GM12878 (cell line): ENCODE data around the gene OVOL3. TPM values are rescaled to one million over a fixed set of nuclear protein-coding genes. Genes with fewer than 3 reads are reported as not detected.

ENCODE experiments used
- ATAC-seq: fragments of 200-7000 bp; cut with Tn5 transposase; 3 replicates; pipeline ENCODE4 v1.9.1; 2020; ENCODE audit warnings: mild to moderate bottlenecking, moderate library complexity
- Bru-seq: library from RNA; stranded (reverse); fragments of 400-500 nt; gene quantifications from one replicate; lab custom pipeline; 2021; lab: Mats Ljungman, UMichigan
- BruChase-seq, 2 experiments: library from RNA; stranded (reverse); fragments of 400-500 nt; gene quantifications; one replicate each; lab custom pipeline; 2021; lab: Mats Ljungman, UMichigan
- BruUV-seq: library from RNA; stranded (reverse); fragments of 400-500 nt; replicated peaks from 2 replicates; lab custom pipeline; 2021; lab: Mats Ljungman, UMichigan
- CTCF ChIA-PET: fragments of 300-600 bp; sonication (Branson Sonifier 250); formaldehyde crosslinking; extraction: SDS; loops from one replicate; lab custom pipeline; 2021; ENCODE audit warnings: inconsistent platforms; lab: Yijun Ruan, JAX
- POLR2A ChIA-PET: fragments of 350-600 bp; formaldehyde crosslinking; extraction: SDS; loops from one replicate; lab custom pipeline; 2021; ENCODE audit warnings: inconsistent platforms; lab: Charles Lee
- RAD21 ChIA-PET: fragments of 300-600 bp; sonication (Branson Sonifier 250); formaldehyde crosslinking; loops from one replicate; lab custom pipeline; 2023; ENCODE audit warnings: antibody characterized with exemption; ENCODE audit not compliant: unreplicated experiment; lab: Charles Lee
- SMC1A ChIA-PET: fragments of 300-600 bp; sonication (Branson Sonifier 250); formaldehyde crosslinking; loops from one replicate; lab custom pipeline; 2023; ENCODE audit not compliant: unreplicated experiment, uncharacterized antibody; lab: Charles Lee
- DNase-seq: peaks from one replicate; pipeline ENCODE4 v3.0.0-alpha.2; 2011; ENCODE audit warnings: low read depth, low spot score
- FAIRE-seq: peaks from 3 replicates; lab custom pipeline; 2011; peaks lifted over from hg19 to GRCh38; lab: Jason Lieb, UNC
- H2AFZ ChIP-seq: 2 replicates; pipeline ENCODE4 v1.6.0; 2011; ENCODE audit warnings: low read depth, low read length, control low read depth; ENCODE audit not compliant: control insufficient read depth
- H3K27ac ChIP-seq: 2 replicates; pipeline ENCODE4 v1.5.1; 2011; ENCODE audit warnings: control low read depth; ENCODE audit not compliant: control insufficient read depth, insufficient read depth
- H3K27me3 ChIP-seq, 2 experiments: replicated peaks in 1 of 2; 2 replicates each; pipeline versions ENCODE4 v1.6.0 to v1.6.1; 2011; ENCODE audit warnings: low read length in 1 of 2; ENCODE audit not compliant: control insufficient read depth in 2 of 2, insufficient read depth in 2 of 2
- H3K36me3 ChIP-seq, 2 experiments: 2 replicates each; pipeline ENCODE4 v1.5.1; 2011; ENCODE audit warnings: low read length in 1 of 2; ENCODE audit not compliant: control insufficient read depth in 2 of 2, insufficient read depth in 2 of 2
- H3K4me1 ChIP-seq: 2 replicates; pipeline ENCODE4 v1.6.1; 2011; ENCODE audit warnings: mild to moderate bottlenecking, low read length, moderate library complexity, mixed read lengths; ENCODE audit not compliant: control insufficient read depth, insufficient read depth
- H3K4me2 ChIP-seq: 2 replicates; pipeline ENCODE4 v1.6.0; 2011; ENCODE audit warnings: control low read depth; ENCODE audit not compliant: control insufficient read depth, insufficient read depth
- H3K4me3 ChIP-seq: fragments of 200-600 bp; sonication (generic); 2 replicates; pipeline ENCODE4 v1.5.1; 2016
- H3K79me2 ChIP-seq: 2 replicates; pipeline ENCODE4 v1.6.0; 2011; ENCODE audit warnings: low read length; ENCODE audit not compliant: control insufficient read depth, insufficient read depth
- H3K9ac ChIP-seq: 2 replicates; pipeline ENCODE4 v1.8.0; 2011; ENCODE audit warnings: low read length, control low read depth, mixed read lengths; ENCODE audit not compliant: control insufficient read depth, insufficient read depth
- H3K9me3 ChIP-seq: replicated peaks from 3 replicates; pipeline ENCODE4 v1.5.1; 2011; ENCODE audit warnings: mild to moderate bottlenecking, low read length; ENCODE audit not compliant: control insufficient read depth, insufficient read depth
- H4K20me1 ChIP-seq: 2 replicates; pipeline ENCODE4 v1.6.0; 2011; ENCODE audit not compliant: control insufficient read depth, insufficient read depth
- KLF5 ChIP-seq: fragments of 450-650 bp; IDR thresholded peaks from 2 replicates; pipeline ENCODE4 v1.6.1; 2014; ENCODE audit warnings: mild to moderate bottlenecking; ENCODE audit not compliant: partially characterized antibody
- LARP7 ChIP-seq: fragments of 450-650 bp; IDR thresholded peaks from 2 replicates; pipeline ENCODE4 v1.6.1; 2017; ENCODE audit warnings: mild to moderate bottlenecking
- MYB ChIP-seq: fragments of 150-350 bp; IDR thresholded peaks from 2 replicates; pipeline ENCODE4 v1.6.1; 2014; ENCODE audit warnings: mild to moderate bottlenecking, low read depth, low read length, borderline replicate concordance
- NR2C1 ChIP-seq: fragments of 450-650 bp; IDR thresholded peaks from 2 replicates; pipeline ENCODE4 v1.6.1; 2017; ENCODE audit warnings: antibody characterized with exemption, mild to moderate bottlenecking, moderate library complexity
- PAX5 ChIP-seq: IDR thresholded peaks from 2 replicates; pipeline ENCODE4 v1.6.1; 2011; ENCODE audit warnings: low read depth, low read length, borderline replicate concordance
- RAD51 ChIP-seq: fragments of 450-650 bp; IDR thresholded peaks from 2 replicates; pipeline ENCODE4 v1.6.1; 2016; ENCODE audit warnings: moderate library complexity, mild to moderate bottlenecking, inconsistent platforms
- RB1 ChIP-seq: fragments of 450-650 bp; formaldehyde crosslinking; IDR thresholded peaks from 2 replicates; pipeline ENCODE4 v1.6.1; 2017; ENCODE audit warnings: mild to moderate bottlenecking, borderline replicate concordance
- RUNX3 ChIP-seq: IDR thresholded peaks from 2 replicates; pipeline ENCODE4 v1.6.1; 2012; ENCODE audit warnings: low read length, inconsistent platforms
- SUPT20H ChIP-seq: IDR thresholded peaks from 2 replicates; pipeline ENCODE4 v1.6.1; 2011; ENCODE audit warnings: low read depth, mild to moderate bottlenecking, low read length, moderate library complexity, borderline replicate concordance; ENCODE audit not compliant: control insufficient read depth
- ZBTB40 ChIP-seq: fragments of 450-650 bp; IDR thresholded peaks from 2 replicates; pipeline ENCODE4 v1.6.1; 2016; ENCODE audit warnings: mild to moderate bottlenecking, moderate library complexity, borderline replicate concordance
- ZNF207 ChIP-seq: fragments of 450-650 bp; IDR thresholded peaks from 2 replicates; pipeline ENCODE4 v1.6.1; 2014; ENCODE audit warnings: antibody characterized with exemption, mild to moderate bottlenecking, borderline replicate concordance
- ZNF274 ChIP-seq: IDR thresholded peaks from one replicate; pipeline ENCODE4 v1.8.0; 2011; ENCODE audit not compliant: insufficient read length, insufficient read depth
- ZNF622 ChIP-seq: fragments of 450-650 bp; IDR thresholded peaks from 2 replicates; pipeline ENCODE4 v1.6.1; 2017; ENCODE audit warnings: mild to moderate bottlenecking, inconsistent platforms
- WGBS: methylation state at CpG from one replicate; pipeline ENCODE4 v1.1.6; 2016; ENCODE audit warnings: low lambda C conversion rate; ENCODE audit not compliant: insufficient replicate concordance, insufficient coverage; ENCODE audit errors: missing lambda C conversion rate; 5-methylcytosine and 5-hydroxymethylcytosine counted together
- in situ Hi-C: fragments of 300-500 bp; cut with MboI; formaldehyde crosslinking; loops from 9 replicates; pipeline ENCODE4 v1.14.3; 2018; ENCODE audit warnings: mixed read lengths
- intact Hi-C: fragments of 100-400 bp; cut with micrococcal nuclease; formaldehyde crosslinking; loops from one replicate; pipeline ENCODE4 v1.14.2; 2022; ENCODE audit not compliant: unreplicated experiment
- long read RNA-seq, 2 experiments: library from polyadenylated mRNA; unstranded; transcript quantifications; one replicate each; pipeline ENCODE4 v2.0.0, GENCODE V29; 2019 to 2020
- polyA minus RNA-seq, 3 experiments: library from RNA; depleted of rRNA, polyadenylated mRNA; stranded (reverse); fragments of >200 nt; gene quantifications; 2 replicates each; pipeline ENCODE4 v1.2.3, GENCODE V29; 2011
- polyA plus RNA-seq, 11 experiments: library from polyadenylated mRNA; depleted of rRNA in 4 of 11; unstranded in 6 of 11; stranded (reverse) in 5 of 11; fragments of >200 nt; fragmentation: Nextera tagmentation in 4 of 11; fragmentation: Illumina TruSeq in 1 of 11; extraction: Ambion mirVana in 4 of 11; extraction: Trizol in 1 of 11; gene quantifications; 1 replicate in 1 of 11; 2 replicates in 10 of 11; pipeline versions ENCODE4 v1.2.1 to v1.2.3, GENCODE V29; 2011 to 2016; ENCODE audit warnings: inconsistent platforms in 2 of 11, missing spikeins in 2 of 11, low read depth in 1 of 11
- total RNA-seq, 4 experiments: library from RNA; depleted of rRNA in 3 of 4; stranded (reverse); fragments of >200 nt in 3 of 4; fragmentation: Illumina TruSeq in 1 of 4; extraction: Trizol in 1 of 4; gene quantifications; 2 replicates each; pipeline versions ENCODE4 v1.2.1 to v1.2.3, GENCODE V29; 2013 to 2021
- TF ChIP-seq, protein P1 (sequence below): fragments of 450-650 bp; IDR thresholded peaks from 2 replicates; pipeline ENCODE4 v1.6.1; 2018; ENCODE audit warnings: mild to moderate bottlenecking, low read depth, moderate library complexity; ENCODE audit not compliant: partially characterized antibody

The OVOL3 gene
- not detected in 2 replicates for total RNA-seq (2013; cell fraction: nucleolus; rRNA removed)
- total RNA-seq (2014; rRNA removed) (not detected in 2 replicates), total RNA-seq (2014; rRNA removed; fragmentation: Illumina TruSeq; extraction: Trizol) (not detected in 2 replicates), total RNA-seq (2021) (not detected in 2 replicates), polyA plus RNA-seq (2011; rRNA removed) (not detected in 2 replicates), polyA plus RNA-seq (2014; fragmentation: Illumina TruSeq; extraction: Trizol) (not detected in 2 replicates), polyA plus RNA-seq (2014; fragmentation: Nextera tagmentation; extraction: Ambion mirVana) (not detected), polyA plus RNA-seq (2014; rRNA removed) (not detected in 2 replicates), polyA plus RNA-seq (2016; fragmentation: Nextera tagmentation; extraction: Ambion mirVana) (under 1 TPM in 1 of 2 experiments, not detected in 1; 0.43 TPM), polyA minus RNA-seq (2011; rRNA and poly(A)+ RNA removed) (not detected in 2 replicates), Bru-seq, nascent RNA (not detected), BruChase-seq, experiment 1, labeled RNA remaining after a 6-hour chase (percentile 34 among the genes with signal in this experiment), BruChase-seq, experiment 2, labeled RNA remaining after a 2-hour chase (percentile 27 among the genes with signal in this experiment)
- polyA plus RNA-seq (2011; ENCODE audit: low read depth): not detected
- polyA plus RNA-seq (2011; cell fraction: cytosol; rRNA removed): not detected in 2 replicates
- 0.21 TPM in 1 of 2 replicates, not detected in the other for polyA plus RNA-seq (2011; cell fraction: nucleus; rRNA removed)
- not detected in 2 replicates for polyA plus RNA-seq (2012)
- not detected in 2 replicates for polyA minus RNA-seq (2011; cell fraction: cytosol; rRNA and poly(A)+ RNA removed)
- not detected in 2 replicates for polyA minus RNA-seq (2011; cell fraction: nucleus; rRNA and poly(A)+ RNA removed)
- long read RNA-seq, experiment 1: 0 reads
- long read RNA-seq, experiment 2: 0 reads

DNA sequence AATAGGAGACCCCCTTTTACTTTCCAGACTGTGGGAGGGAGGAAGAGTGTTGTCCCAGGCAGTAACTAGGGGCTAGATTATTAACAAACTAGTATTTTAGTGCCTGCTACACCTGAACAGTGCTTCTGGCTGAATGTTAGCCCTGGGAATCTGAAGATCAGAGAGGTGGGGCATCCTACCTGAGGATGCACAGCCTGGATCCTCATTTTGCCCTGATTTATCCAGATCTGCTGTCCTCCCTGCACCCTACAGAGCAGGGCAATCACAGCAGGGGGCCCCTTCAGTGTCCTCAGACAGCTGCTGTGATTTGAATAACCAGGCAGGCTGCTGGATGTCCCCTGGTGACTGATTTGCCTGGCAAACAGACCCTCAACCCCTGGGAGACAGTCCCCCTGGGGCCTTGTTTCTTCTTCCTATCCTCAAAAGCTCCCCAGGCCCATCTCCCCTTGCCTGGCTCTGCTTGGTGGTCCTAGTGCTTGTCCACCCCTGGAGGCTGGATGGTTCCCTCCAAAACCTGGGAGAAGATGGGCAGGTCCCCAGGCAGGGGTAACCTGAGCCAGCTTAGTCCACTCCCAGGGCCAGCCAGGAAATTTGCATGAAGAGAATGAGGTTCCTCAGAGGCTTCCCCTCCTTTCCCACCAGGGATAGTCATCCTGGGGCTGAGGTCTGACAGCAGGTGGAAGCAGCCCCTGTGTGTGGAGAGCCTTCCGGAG, at the start of gene OVOL3:
Gene OVOL3, plus strand, starts transcription at position 657 of the 713 bp plus-strand sequence. CDS start 60 bp downstream, outside the sequence.
- 36% methylated on average over 1 of the region's 1 CpG for WGBS
- no peak for ATAC-seq
- no TSS peak for BruUV-seq
- in situ Hi-C loops: loop anchor here (10.0 kb wide), 1 partner anchor 374 kb away; the partner anchor contains the start of gene ZNF566
- ChIA-PET CTCF (interaction anchor here (1.1 to 1.3 kb wide), 2 partner anchors 16 to 68 kb away, joined by 3 read pairs; no protein-coding TSS in a partner anchor), RAD21 (no interaction called here), POLR2A (no interaction called here), SMC1A (no interaction called here)
- no peaks in the 10 kb centered on the region for H3K27me3 ChIP-seq
- no peaks in the 10 kb centered on the region for H4K20me1 ChIP-seq
- FAIRE-seq: no peak
- H3K4me3 ChIP-seq: no peak within 1 kb of the TSS
- no peak for DNase-seq
- no peaks in the 10 kb centered on the region; a peak in 2 of 4 replicates for H3K36me3 ChIP-seq
- H3K4me1 ChIP-seq: 0 out of 2 replicates have a peak, but pooled peaks cover 3% of the 10 kb centered on the region
- H3K9me3 ChIP-seq: no peaks in the 10 kb centered on the region
- no peak within 1 kb of the TSS for H3K4me2 ChIP-seq
- no peak within 1 kb of the TSS for H3K9ac ChIP-seq
- no peak within 1 kb of the TSS for H2AFZ ChIP-seq
- intact Hi-C loops: loop anchor here (10.0 kb wide), 1 partner anchor 1264 kb away; the partner anchor contains the start of gene ZNF527
- peaks cover 11% of the 10 kb centered on the region for H3K79me2 ChIP-seq
- H3K27ac ChIP-seq: no peak within 1 kb of the TSS
- no peak for TF ChIP-seq KLF5
- no peak for TF ChIP-seq PAX5
- no peak for TF ChIP-seq MYB
- no peak for TF ChIP-seq RUNX3
- no peak for TF ChIP-seq RB1
- no peak for TF ChIP-seq ZBTB40
- TF ChIP-seq SUPT20H: no peak
- no peak for TF ChIP-seq ZNF274
- no peak for TF ChIP-seq ZNF207
- TF ChIP-seq RAD51: no peak
- no peak for TF ChIP-seq LARP7
- no peak for TF ChIP-seq NR2C1
- TF ChIP-seq, protein P1, sequence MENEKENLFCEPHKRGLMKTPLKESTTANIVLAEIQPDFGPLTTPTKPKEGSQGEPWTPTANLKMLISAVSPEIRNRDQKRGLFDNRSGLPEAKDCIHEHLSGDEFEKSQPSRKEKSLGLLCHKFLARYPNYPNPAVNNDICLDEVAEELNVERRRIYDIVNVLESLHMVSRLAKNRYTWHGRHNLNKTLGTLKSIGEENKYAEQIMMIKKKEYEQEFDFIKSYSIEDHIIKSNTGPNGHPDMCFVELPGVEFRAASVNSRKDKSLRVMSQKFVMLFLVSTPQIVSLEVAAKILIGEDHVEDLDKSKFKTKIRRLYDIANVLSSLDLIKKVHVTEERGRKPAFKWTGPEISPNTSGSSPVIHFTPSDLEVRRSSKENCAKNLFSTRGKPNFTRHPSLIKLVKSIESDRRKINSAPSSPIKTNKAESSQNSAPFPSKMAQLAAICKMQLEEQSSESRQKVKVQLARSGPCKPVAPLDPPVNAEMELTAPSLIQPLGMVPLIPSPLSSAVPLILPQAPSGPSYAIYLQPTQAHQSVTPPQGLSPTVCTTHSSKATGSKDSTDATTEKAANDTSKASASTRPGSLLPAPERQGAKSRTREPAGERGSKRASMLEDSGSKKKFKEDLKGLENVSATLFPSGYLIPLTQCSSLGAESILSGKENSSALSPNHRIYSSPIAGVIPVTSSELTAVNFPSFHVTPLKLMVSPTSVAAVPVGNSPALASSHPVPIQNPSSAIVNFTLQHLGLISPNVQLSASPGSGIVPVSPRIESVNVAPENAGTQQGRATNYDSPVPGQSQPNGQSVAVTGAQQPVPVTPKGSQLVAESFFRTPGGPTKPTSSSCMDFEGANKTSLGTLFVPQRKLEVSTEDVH: no peak
- no peak for TF ChIP-seq ZNF622
